ENCODE data around the gene OPN5. TPM values are rescaled to one million over a fixed set of nuclear protein-coding genes. Genes with fewer than 3 reads are reported as not detected.

OPN5 gene
- total RNA-seq, 2 donors from 2014 or later: not detected

DNA sequence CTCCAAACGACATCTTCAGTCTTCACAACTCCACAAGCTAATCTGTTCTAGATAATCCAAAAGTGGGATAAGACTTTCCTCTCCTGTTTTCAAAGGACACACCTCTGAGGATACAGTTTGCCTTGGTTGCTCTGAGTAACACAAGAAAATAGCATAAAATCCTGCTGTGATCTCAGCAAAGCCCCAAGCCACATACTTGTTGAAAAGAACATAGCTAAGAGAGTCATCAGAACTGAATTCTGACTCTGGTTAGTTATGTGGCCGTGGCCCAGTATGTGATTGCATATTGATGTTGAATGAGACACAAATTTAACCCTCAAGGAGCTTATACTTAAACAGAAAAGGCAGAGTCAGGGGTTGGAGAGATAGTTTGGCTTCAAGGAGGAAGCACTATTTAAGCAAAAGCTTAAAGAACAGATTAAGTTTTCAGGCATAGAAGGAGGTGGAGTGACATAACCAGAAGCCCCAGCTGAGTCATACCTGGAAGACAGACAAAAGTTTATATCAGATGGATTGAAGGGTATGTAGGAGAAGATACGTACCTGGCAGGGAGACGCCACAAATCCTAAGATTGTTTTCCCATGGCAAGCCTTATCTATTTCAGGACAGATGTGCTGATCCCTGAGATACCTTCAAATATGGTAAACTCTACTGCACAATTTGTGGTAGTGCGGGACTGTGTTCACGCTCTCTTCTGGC, 41.2 kb downstream of the OPN5 start:
- no peaks in the 10 kb centered on the region for H3K9me3 ChIP-seq

DNA sequence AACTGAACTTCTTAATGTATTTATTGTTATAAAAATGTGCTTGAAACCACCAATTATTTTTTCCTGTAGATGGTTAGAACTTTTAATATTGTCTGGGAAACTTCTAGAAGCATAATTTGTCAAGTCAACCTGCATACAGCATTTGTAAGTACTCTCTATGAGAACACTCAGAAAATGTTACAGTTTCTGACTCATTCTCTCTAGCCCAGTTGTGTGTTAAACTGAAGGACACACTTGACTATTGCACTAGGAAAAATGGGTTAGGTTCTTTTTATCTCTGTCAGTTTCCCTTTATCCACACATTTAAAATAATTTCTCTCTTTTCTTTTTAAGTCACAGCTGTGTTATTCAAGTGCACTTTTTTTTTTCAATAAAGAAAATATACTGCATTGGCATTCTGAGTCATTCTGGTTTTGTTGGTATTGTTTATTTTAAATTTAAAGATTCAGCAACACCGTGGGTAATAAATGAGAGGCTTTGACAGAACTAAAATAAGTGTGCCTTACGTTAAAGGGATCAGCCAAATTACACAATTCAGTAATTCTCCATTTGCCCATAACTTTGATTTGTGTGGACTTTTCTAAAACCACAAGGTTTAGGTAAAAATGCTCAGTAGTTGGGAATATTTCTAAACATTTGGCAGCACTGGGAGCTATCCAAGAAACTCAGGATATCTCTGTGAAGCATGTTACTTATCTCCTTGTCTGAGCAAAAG, 50.7 kb downstream of the OPN5 start:
- no peak overlapping the region for H3K4me3 ChIP-seq
- H3K27ac ChIP-seq: no peak overlapping the region
- no peak overlapping the region for H3K9ac ChIP-seq (ENCODE audit: low read depth in 2 of 2, low read length in 2 of 2)
- intact Hi-C loops (cut with DNase I): no loop called here
- DNase-seq: no peak
- H3K4me1 ChIP-seq: no peaks in the 10 kb centered on the region
- TF ChIP-seq, protein P1, sequence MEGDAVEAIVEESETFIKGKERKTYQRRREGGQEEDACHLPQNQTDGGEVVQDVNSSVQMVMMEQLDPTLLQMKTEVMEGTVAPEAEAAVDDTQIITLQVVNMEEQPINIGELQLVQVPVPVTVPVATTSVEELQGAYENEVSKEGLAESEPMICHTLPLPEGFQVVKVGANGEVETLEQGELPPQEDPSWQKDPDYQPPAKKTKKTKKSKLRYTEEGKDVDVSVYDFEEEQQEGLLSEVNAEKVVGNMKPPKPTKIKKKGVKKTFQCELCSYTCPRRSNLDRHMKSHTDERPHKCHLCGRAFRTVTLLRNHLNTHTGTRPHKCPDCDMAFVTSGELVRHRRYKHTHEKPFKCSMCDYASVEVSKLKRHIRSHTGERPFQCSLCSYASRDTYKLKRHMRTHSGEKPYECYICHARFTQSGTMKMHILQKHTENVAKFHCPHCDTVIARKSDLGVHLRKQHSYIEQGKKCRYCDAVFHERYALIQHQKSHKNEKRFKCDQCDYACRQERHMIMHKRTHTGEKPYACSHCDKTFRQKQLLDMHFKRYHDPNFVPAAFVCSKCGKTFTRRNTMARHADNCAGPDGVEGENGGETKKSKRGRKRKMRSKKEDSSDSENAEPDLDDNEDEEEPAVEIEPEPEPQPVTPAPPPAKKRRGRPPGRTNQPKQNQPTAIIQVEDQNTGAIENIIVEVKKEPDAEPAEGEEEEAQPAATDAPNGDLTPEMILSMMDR (IDR thresholded peaks at IDR 0.05): no peak
- H3K27me3 ChIP-seq: no peaks in the 10 kb centered on the region
- H3K36me3 ChIP-seq: no peaks in the 10 kb centered on the region
- H3K9me3 ChIP-seq: no peaks in the 10 kb centered on the region

More for the DNA sequence above, 41.2 kb downstream of the OPN5 start:
- intact Hi-C loops (cut with DNase I): no loop called here
- no peak for DNase-seq
- Histone ChIP-seq H3K36me3 (no peaks in the 10 kb centered on the region), H3K4me1 (no peaks in the 10 kb centered on the region), H3K4me3 (no peak overlapping the region), H3K27me3 (no peaks in the 10 kb centered on the region), H3K9ac (ENCODE audit: low read depth in 2 of 2, low read length in 2 of 2) (no peak overlapping the region), H3K27ac (no peak overlapping the region)
- TF ChIP-seq, protein P1 (IDR thresholded peaks at IDR 0.05): no peak

DNA sequence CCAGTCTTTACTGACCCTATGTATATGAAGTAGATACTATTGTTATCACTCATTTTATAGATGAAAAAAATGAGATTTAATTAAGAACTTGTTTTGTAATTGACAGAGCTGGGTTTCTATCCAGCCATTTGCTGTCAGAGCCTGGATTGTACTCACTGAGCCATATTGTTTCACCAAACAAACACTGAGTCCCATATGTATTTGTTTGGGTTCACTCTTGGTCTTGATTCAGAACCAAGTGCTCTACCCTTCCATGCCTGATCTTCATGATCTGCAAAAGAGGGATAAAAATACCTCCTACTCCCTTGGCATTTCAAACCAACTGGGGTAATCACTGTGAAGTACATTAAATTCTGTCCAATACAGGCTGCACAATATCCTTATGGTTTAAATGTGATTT, 52.4 kb downstream of the OPN5 start:
- H3K9me3 ChIP-seq: no peaks in the 10 kb centered on the region
- no peak overlapping the region for H3K4me3 ChIP-seq
- H3K27me3 ChIP-seq: no peaks in the 10 kb centered on the region
- H3K36me3 ChIP-seq: no peaks in the 10 kb centered on the region
- no peak overlapping the region for H3K27ac ChIP-seq
- DNase-seq: no peak
- TF ChIP-seq, protein P1 (IDR thresholded peaks at IDR 0.05): no peak
- H3K9ac ChIP-seq (ENCODE audit: low read depth in 2 of 2, low read length in 2 of 2): no peak overlapping the region
- no peaks in the 10 kb centered on the region for H3K4me1 ChIP-seq
- intact Hi-C loops (cut with DNase I): no loop called here

DNA sequence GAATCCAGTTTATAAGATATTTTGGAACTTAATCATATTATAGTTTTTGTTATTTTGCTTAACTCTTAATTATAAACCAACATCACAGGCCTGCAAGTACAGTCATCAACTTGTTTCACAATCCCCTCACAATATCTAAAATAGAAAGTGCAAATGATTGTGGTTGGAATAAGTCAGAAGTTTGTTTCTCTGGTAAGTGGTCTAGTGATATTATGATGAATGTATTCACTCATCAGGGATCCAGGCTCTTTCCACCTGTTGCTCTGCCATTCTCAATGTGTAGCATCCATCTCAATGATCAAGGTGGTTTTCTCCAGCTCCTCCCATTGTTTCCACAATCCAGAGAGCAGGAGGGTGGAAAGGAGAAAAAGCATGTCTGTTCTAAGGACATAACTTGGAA, 54.2 kb downstream of the OPN5 start:
- Histone ChIP-seq H3K9ac (ENCODE audit: low read depth in 2 of 2, low read length in 2 of 2) (no peak overlapping the region), H3K4me1 (no peaks in the 10 kb centered on the region), H3K4me3 (no peak overlapping the region), H3K27ac (no peak overlapping the region), H3K36me3 (no peaks in the 10 kb centered on the region), H3K9me3 (no peaks in the 10 kb centered on the region), H3K27me3 (no peaks in the 10 kb centered on the region)
- no peak for DNase-seq
- intact Hi-C loops (cut with DNase I): no loop called here
- TF ChIP-seq, protein P1 (IDR thresholded peaks at IDR 0.05): no peak

DNA sequence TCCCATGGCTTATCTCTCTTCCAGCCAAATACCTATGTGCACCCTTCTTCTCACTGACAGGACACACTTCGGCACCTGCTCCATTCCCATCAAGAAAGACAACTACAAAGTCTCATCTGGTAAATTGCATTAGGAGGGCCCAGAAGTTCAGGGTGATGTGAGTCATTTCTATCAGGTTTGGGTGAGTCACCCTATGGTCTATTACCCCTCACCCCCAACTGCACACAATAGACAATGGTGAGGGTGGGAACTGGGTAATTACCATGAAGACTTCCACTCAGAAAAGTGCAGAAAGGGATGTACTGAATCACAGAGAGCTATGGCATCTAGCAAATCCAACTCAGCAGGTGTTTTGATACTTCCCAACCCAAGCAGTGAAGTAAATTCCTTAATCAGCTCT, 54.8 kb downstream of the OPN5 start:
- intact Hi-C loops (cut with DNase I): no loop called here
- no peaks in the 10 kb centered on the region for H3K27me3 ChIP-seq
- no peak overlapping the region for H3K9ac ChIP-seq (ENCODE audit: low read depth in 2 of 2, low read length in 2 of 2)
- no peak overlapping the region for H3K4me3 ChIP-seq
- H3K27ac ChIP-seq: no peak overlapping the region
- H3K36me3 ChIP-seq: no peaks in the 10 kb centered on the region
- no peaks in the 10 kb centered on the region for H3K9me3 ChIP-seq
- TF ChIP-seq, protein P1 (IDR thresholded peaks at IDR 0.05): no peak
- no peak for DNase-seq
- no peaks in the 10 kb centered on the region for H3K4me1 ChIP-seq

Data from colonic mucosa (tissue), 4 donors.